GM21723 (cell line): ENCODE data around the gene GRAMD1A.
"Not testable (repeated sequence)": the region's sequence is repeated elsewhere in the genome, so short reads cannot be mapped to it uniquely, and the experiment has no call there.

ENCODE experiments used
- ATAC-seq: cut with Tn5 transposase; IDR thresholded peaks from one replicate; pipeline ENCODE4 v1.9.1; 2021; ENCODE audit warnings: mild to moderate bottlenecking, moderate library complexity; ENCODE audit not compliant: unreplicated experiment

GRAMD1A gene

DNA sequence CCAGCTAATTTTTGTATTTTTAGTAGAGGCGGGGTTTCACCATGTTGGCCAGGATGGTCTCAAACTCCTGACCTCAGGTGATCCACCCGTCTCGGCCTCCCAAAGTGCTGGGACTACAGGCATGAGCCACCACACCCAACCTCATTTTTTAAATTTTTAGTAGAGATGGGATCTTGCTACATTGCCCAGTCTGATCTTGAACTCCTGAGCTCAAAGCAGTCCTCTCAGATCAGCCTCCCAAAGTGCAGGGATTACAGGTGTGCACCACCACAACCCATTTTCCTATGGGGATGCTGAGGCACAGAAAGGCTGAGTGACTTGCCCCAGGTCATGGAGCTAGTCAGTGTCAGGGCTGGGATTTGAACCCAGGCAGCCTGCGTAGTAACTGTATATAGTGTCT, 51.1 kb downstream of the GRAMD1A start:
- ATAC-seq: not testable (repeated sequence)

DNA sequence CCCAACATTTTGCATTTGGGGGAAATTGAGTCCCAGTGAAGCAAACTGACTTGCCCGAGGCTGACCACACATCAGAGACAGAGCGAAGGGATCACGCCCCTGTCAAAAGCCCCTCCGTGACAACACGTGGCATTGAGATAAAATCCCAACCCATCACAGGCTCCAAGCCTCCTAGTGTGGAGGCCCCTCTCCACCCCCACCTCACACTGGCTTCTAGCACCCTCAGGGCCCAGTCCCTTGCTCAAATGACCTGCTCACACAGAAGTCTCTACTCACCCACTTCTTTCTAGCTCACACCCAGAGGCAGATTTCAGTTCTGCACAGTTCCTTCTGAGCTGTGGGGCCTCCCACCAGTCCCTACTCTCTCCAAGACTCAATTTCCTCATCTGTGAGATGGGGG, 51.7 kb downstream of the GRAMD1A start:
- ATAC-seq: no peak

DNA sequence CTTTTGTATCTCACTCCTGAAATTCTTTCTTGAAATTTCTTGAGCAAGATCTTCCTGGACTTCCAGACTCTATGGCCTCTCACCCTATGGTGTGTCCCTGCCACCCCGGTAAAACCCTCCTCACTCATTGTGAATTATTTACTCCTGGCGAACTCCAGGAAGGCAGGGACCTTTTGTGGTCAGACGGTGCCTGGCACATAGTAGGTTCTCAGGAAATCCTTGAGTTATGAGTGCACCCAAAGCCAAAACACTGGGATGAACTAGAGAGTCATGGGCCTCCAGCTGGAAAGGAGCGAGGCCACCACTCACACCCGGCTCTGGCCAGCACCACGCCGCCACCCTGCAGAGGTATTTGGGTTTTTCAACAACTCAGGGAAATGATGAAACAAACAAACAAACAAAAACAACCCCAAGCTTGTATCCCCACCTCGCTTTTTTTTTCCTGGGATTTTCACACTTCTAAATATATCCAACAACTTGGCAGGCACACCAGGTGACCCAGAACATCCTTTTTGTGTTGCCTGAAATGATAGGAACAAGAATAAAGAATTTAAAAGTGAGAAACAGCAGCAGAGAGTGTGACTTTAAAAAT, 52.6 kb downstream of the GRAMD1A start:
- no peak for ATAC-seq

DNA sequence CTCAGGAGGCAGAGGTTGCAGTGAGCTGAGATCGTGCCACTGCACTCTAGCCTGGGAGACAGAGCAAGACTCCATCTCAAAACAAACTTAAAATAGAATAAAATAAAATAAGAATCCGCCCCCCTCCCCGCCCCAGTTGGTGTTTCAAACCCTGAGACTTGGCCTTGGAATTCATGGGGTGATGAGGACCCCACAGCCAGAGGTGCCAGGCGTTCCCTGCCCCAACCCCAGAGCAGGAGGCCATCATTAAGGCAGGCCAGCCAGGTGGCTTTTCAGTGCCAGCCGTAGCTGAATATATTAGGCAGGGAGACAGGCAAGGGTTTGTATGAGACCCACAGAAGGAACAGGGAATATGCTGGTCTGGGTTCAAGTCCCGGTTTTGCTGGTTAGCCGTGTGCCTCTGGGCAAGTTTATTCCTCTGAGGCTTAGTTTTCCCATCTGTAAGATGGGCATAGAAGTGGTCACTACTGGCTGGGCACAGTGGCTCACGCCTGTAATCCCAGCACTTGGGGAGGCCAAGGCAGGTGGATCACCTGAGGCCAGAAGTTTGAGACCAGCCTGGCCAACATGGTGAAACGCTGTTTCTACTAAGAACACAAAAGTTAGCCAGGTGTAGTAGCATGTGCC, 53.7 kb downstream of the GRAMD1A start:
- no peak for ATAC-seq

DNA sequence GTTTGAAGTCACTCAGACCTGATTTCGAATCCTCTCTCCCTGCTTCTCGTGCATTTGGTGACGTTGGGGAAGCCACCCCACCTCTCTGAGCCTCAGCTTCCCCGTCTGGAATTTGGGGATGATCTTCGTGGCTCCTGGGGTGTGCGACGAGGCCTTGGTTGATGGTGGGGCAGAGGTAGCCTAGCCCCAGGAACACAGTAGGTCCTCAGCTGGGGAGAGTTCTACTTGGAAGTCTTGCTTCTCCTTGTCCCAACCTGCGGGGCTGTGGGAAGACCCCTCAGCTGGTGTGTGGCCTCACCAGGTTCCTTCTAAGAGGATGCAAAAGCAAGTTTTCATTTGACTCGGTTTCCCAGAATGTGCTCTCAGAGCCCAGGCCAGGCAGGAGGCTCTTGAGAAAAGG, 54.5 kb downstream of the GRAMD1A start:
- no peak for ATAC-seq

DNA sequence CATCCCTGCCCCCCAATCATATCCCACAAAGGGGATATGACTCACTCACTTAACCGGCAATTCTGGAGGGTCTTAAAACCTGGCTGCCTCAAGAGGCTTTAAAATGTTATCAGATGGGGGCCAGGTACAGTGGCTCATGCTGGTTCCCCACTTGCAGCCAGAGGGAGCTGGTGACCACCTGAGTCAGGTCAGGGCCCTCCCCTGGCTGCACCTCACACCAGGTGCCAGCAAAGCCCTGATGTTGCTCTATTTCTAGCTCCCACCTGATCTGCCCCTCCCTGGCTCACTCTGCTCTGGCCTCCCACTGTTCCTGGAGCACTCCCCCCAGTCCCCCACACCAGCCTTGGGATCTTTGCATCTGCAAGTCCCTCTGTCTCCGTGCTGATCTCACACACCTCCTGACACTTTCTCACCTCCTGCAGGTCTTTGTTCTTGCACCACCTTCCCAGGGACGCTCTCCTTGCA, 55.6 kb downstream of the GRAMD1A start:
- no peak for ATAC-seq

DNA sequence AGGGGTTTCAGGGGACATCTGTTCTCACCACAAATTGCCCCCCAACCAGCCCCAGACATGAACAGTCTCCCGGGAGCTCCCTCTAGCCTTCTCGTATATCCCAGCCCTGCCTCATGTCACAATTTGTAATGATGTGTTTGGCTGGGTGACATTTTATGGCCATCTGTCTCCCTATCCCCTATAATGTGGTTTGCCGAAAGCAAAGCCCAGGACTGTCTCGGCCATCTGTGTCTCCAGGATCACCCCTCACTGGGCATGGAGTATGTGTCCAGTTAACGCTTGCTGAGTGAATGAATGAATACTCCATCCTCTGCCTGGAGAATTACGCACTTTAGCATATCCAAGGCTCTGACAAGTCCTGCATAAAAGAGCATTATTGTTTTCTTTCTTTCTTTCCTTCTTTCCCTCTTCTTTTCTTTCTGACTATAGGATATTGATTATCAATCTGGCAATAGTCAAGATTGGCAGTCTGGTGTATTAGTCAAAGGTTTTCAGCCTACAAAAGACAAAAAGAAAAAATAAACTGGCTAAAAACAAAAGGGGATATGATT, 56.5 kb downstream of the GRAMD1A start:
- ATAC-seq: no peak

DNA sequence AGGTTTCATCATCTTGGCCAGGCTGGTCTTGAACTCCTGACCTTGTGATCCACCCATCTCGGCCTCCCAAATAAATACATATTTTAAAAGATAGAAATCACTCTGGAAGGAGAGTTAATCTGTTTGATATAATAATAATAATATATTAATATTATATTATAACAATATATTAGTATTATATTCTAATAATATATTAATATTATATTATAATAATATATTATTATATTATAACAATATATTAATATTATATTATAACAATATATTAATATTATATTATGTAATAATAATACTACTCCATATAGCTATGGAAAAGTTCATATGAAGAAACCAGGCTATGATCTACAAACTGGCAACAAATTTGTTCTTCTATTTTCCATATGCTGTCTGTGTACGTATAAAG, 58.2 kb downstream of the GRAMD1A start:
- ATAC-seq: no peak

DNA sequence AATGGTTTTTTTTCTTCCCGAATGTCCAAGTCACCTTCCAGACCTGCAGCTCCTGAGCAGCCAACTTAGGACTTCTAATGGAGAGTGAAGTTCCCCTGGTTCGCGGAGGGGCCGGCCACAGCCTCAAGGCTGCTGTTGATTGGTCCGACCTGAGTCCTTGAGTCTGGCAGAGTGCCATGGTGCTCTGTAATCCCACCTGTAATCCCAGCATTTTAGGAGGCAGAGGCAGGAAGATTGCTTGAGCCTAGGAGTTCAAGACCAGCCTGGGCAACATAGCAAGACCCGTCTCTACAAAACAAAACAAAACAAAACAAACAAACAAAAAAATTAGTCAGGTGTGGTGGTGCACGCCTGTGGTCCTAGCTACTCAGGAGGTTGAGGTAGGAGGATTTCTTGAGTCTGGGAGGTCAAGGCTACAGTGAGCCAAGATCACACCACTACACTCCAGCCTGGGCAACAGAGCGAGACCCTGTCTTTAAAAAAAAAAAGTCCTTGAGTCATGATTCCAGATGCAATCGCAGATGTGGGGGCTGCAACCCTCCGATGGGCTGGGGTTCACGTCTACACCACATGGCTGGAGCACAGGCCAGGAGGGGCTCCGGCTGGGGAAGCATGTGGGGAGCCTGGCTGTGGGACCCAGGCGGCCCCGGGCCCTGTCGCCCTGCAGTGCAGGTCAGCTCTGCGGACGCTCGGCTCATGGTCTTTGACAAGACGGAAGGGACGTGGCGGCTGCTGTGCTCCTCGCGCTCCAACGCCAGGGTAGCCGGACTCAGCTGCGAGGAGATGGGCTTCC, 59.1 kb downstream of the GRAMD1A start:
- no peak for ATAC-seq

DNA sequence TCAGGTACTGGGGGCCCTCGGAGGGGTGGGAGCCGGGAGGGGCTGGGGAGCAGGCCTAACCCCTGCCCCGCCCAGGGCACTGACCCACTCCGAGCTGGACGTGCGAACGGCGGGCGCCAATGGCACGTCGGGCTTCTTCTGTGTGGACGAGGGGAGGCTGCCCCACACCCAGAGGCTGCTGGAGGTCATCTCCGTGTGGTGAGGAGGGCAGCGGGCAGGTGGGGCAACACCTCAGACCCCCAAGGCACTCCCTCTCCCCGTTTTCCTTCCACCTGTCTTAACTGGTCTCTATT, 59.6 kb downstream of the GRAMD1A start:
- no peak for ATAC-seq

DNA sequence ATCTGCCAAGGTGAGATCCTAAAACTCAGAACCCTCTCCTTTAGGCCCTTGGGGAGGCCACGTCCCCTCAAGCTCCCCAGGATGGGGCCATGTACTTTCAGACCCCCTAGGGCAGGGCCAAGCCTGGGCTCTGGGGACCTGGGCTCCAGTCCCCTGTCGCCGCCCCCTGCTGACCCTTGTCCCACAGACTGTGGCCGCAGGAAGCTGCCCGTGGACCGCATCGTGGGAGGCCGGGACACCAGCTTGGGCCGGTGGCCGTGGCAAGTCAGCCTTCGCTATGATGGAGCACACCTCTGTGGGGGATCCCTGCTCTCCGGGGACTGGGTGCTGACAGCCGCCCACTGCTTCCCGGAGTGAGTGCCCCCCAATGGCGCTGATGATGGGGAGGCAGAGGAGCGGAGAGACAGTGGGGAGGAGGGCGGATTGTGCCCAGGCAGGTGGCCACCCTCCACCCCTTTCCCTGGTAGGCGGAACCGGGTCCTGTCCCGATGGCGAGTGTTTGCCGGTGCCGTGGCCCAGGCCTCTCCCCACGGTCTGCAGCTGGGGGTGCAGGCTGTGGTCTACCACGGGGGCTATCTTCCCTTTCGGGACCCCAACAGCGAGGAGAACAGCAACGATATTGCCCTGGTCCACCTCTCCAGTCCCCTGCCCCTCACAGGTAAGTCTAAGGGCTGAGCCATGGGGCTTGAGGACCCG, 60.2 kb downstream of the GRAMD1A start:
- no peak for ATAC-seq

DNA sequence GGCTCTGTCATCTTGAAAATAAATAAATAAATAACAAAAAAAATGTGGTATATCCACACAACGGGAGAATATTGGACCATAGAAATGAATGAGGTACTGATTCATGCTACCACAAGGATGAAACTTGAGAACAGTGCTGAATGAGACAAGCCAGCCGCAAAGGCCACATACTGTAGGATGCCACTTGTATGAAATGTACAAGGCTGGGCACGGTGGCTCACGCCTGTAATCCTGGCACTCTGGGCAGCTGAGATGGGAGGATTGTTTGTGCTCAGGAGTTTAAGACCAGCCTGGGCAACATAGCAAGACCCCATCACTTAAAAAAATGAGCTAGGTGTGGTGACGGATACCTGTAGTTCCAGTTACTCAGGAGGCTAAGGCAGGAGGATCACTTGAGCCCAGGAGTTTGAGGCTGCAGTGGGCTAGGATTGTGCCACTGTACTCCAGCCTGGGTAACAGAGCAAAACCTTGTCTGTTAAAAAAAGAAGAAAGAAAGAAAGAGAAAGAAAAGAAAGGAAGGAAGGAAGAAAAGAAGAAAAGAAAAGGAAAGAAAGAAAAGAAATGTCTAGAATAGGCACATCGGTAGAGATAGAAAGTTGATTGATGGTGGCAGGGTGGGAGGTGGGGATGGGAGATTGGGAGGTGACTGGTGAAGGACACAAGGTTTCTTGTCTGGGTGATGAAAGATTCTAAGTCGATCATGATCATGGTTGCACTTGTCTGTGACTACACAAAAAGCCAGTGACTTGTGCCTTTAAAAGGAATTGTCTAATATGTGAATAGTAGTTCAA, 61.7 kb downstream of the GRAMD1A start:
- no peak for ATAC-seq

DNA sequence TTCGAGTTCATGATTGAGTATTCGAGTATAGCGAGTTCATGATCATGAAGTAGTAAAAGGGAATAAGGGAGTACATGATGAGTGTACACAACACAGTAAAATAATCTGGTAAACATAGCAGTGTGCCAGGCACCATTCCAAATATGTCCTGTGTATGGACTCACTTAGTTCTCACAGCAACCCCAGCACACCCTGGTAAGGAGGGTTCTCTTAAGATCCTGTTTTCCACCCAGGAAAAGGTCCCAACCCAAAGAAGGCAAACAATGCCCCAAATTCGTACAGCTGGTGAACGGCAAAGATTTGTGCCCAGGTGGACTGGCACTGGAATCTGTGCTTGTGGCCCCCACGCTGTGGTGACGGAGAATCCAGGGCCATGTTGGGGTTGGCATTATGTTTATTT, 62.8 kb downstream of the GRAMD1A start:
- ATAC-seq: no peak

DNA sequence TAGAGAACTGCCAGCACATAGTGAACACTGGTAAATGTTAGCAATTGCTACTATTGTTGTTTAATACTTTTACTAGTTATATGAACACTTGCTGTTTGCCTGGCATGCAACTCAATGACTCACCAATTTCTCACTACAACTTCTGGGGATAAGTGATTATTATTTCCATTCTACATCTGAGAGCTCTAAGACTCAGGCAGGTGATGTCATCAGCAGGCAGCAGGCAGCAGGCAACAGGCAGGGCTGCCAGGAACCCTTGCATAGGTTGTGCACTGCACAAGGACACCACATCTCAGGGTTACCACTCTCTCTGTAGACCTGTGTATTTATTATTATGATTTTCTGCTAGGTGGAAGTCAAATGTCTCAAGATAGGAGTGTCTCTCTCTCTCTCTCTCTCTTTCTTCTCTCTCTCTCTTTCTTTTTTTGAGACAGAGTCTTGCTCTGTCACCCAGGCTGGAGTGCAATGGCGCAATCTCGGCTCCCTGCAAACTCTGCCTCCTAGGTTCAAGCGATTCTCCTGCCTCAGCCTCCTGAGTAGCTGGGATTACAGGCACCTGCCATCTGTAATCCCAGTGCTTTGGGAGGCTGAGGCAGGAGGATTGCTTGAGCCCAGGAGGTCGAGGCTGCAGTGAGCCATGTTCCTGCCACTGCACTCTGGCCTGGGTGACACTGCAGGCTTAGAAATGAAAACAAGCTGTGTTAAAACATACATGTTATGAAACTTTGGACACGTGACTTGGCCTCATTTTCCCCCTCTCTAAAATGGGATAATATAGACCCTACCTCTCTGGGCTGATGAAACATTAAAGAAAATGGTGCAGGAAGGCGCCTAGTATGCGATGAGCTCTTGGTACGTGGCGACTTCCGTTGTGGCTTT, 64.1 kb downstream of the GRAMD1A start:
- no peak for ATAC-seq

DNA sequence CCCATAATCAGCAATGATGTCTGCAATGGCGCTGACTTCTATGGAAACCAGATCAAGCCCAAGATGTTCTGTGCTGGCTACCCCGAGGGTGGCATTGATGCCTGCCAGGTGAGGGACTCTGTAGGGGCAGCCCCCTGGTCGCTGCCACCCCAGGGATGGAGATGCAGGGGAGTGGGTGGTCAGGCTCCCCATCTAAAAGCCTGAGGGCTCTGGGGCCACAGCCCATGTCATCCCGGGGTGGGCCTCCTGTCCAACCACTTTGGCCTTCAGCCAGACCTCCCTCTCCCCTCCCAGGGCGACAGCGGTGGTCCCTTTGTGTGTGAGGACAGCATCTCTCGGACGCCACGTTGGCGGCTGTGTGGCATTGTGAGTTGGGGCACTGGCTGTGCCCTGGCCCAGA, 65.5 kb downstream of the GRAMD1A start:
- no peak for ATAC-seq

DNA sequence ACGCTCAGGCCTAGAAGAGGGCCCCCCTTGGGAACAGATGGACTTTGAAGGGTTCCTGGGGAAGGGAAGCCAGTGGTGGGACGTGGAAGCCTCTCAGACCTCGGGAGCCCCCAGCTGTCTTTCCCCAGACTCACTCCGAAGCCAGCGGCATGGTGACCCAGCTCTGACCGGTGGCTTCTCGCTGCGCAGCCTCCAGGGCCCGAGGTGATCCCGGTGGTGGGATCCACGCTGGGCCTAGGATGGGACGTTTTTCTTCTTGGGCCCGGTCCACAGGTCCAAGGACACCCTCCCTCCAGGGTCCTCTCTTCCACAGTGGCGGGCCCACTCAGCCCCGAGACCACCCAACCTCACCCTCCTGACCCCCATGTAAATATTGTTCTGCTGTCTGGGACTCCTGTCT, 66.0 kb downstream of the GRAMD1A start:
- no peak for ATAC-seq

DNA sequence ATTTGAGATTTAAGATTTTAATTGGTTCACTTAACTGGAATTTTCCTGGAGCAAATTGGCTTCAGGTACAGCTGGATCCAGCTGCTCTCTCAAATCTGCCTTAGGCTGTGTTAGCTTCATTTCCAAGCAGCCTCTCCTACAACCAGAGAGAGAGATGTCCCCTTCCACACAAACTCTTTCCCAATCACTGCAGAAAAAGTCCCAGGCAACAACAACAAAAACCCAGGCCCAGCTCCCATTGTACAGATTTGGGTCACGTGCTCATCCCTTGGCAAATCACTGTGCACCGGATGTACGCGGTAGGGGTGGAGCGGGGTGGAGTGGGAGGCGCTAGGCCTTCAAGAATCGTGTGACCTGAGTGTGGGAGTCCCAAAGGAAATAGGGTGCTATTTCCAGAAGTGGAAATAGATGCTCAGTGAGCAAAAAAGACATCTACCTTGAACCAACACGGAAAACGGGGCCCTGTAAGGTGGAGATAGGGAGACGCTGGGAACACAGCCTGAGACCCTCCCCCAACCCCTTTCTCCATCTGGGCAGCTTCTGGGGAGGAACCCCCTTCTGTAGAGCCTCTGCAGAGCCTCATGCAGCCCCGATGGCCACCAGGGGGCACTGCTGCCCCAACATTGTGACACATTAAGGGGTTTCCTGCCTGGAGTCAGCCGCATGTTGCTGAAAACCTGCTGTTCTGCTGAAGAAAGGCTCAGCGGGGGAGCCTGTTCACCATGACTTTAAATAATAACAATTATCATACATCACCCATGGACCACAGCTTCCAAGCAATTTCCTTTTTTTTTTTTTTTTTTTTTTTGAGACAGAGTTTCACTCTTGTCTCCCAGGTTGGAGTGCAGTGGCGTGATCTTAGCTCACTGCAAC, 66.8 kb downstream of the GRAMD1A start:
- peak; percentile 84 for ATAC-seq

DNA sequence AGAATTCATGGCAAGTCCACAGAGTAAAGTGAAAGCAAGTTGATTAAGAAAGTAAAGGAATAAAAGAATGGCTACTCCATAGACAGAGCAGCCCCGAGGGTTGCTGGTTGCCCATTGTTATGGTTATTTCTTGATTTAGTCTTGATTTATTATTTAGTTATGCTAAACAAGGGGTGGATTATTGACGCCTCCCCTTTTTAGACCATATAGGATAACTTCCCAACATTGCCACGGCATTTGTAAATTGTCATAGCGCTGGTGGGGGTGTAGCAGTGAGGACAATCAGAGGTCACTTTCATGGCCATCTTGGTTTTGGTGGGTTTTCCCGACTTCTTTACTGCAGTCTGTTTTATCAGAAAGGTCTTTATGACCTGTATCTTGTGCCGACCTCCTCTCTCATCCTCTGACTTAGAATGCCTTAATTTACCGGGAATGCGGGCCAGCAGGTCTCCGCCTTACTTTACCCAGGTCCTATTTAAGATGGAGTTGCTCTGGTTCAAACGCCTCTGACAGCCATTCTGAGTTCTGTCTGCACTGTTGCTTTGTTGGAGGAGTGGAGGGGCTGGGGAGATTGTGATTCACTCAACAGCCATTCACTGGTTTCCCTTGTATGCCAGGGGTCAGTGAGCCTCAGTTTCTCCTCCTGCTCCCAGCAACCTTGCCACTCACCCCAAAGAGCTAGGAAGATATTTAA, 69.0 kb downstream of the GRAMD1A start:
- ATAC-seq: no peak
